NCI-H460 (cell line): Measurements from ENCODE around the gene RBMS3. TPM values are rescaled to one million over a fixed set of nuclear protein-coding genes. Genes with fewer than 3 reads are reported as not detected.

Experiments
- DNase-seq: peaks from one replicate; pipeline ENCODE4 v3.0.0-alpha.2; 2016; ENCODE audit warnings: low read depth; ENCODE audit errors: extremely low read depth
- total RNA-seq: library from RNA; depleted of rRNA; stranded (reverse); fragments of >200 nt; shearing (Covaris generic); gene quantifications from 2 replicates; pipeline ENCODE4 v1.2.3, GENCODE V29; 2014

RBMS3 gene
- total RNA-seq, 1 experiment from 2014 or later: 25.8 TPM

DNA sequence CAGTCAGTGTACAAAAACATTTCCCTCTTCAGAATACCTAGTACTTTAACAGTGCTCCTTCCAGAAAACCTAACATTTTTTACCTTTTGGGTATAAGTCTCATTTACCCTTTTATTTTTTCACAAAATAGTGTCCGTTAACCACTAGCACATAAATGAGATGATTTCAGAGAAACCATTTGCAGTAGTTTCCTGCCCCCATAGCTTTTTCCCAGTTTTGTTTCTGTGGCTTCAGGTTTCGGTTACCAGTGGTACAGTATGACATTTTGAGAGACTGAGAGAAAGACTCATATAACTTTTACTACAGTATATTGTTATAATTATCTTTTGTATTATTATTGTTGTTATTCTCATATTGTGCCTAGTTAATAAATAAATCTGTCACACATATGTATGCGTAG lies 6.2 kb upstream of the RBMS3 start:
- no peak for DNase-seq

DNA sequence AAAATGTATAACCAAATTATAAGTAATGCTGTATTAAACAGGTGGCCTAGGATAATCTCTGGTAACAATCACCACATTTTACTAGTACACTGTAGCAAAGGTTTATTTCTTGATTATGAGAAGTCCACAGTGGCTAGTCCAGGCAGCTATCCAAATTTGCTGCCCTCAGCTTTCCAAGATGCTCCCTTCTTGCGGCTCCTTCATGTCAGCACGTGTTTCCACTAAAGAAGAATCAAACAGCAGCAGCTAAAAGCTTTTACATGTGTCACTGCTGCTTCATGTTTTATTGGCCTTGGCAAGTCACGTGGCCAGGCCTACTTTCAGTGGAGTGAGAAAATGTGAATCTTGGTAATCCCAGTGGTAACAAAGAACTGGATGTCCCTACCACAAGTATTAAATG lies 5.6 kb upstream of the RBMS3 start:
- DNase-seq: no peak

DNA sequence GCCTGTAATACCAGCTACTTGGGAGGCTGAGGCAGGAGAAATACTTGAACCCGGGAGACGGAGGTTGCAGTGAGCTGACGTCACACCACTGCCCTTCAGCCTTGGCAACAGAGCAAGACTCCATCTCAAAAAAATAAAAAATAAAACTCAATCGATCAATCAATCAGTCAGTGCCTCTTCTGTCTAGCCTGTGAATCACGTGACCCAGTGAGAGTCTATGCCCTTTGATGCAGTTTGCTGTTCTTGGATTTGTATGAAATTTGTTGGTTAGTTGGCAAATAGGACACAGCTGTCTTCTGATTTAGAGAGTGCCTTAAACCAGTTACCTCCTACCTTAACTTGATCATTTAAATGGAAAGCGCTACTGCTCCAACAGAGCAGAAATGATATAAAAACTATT lies 3.6 kb upstream of the RBMS3 start:
- no peak for DNase-seq

DNA sequence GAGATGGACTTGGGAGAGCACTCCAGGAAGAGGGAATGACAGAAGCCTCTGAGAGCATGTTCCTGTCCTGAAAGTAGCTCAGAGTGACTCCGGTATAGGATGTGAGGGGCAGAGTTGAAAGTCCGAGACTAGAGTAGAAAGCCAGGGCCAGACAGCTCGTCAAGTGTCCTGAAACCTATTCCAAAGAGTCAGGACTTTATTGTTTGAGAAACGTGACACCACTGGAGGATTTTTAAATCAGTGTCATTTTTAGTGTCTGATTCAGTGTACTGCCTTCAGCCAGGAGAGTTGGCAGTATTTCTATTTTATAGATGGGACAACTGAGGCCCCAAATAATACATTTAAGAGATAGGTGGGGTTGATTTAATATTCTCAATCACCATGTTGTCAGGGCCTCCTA lies 1.6 kb upstream of the RBMS3 start:
- no peak for DNase-seq

- DNase-seq: no peak
Measured at GRCh38 chr3:29279806-29280205, 1.1 kb upstream of the RBMS3 start.

- DNase-seq: no peak
Measured at GRCh38 chr3:29281094-29281343, 148 bp downstream of the RBMS3 start.

- no peak for DNase-seq
Measured at GRCh38 chr3:29281344-29282241, 722 bp downstream of the RBMS3 start.

GRCh38 chr3:29282427-29283230 lies 1.8 kb downstream of the RBMS3 start:
- no peak for DNase-seq

GRCh38 chr3:29283231-29284119 lies 2.6 kb downstream of the RBMS3 start:
- no peak for DNase-seq

DNA sequence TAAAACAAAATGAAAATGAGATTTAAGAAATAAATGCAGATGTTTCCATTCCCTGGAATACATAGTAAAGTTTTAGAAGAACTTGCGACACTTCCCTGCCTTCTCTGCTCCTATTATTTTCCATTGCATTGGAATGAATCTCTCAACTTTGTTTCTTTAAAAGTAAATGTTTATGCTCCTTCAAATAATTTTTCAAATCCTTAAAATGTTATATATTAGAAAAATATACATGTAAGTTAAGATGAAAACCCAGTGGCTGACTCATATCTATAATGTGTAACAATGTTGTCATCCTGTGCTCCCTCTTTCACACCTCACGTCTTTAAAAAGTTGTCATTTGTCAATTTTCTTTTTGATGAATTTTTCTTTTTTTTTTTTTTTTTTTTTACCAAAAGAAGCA lies 3.6 kb downstream of the RBMS3 start:
- no peak for DNase-seq

- no peak for DNase-seq
Measured at GRCh38 chr3:29285471-29286071, 4.7 kb downstream of the RBMS3 start.

DNA sequence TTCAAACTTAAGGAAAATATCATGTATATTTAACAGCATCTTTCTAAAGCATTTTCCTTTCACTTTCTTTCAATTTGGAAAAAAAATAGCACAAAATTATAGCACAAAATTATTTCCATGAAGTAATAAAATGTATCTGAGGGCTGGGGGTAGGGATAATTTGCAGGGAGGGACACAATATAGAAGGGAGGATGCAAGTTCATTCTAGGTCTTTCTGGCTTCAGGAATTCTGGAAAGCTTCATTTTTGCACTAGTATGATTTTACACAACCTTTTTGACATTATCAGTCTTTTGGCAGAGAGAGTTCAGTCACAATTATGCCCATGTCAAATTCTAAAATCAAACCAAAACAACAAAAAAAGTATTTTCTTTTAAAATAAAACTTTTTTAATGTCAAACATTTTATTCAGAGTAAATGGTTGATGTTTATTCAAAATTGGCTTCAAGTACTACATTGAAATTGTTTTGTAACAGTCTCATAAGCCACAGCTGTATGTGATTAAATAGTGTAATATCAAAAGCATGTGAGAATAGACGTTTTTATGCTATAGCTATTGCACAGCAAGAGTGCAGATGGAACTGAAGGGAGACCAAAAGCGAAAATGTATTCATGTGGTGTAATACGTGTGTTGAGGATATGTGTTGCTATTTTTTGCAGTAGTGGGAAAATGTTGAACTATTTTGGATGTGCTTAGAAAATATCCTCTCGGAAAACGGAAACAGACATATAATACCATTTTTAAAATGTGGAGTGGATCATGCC lies 5.8 kb downstream of the RBMS3 start:
- DNase-seq: no peak

DNA sequence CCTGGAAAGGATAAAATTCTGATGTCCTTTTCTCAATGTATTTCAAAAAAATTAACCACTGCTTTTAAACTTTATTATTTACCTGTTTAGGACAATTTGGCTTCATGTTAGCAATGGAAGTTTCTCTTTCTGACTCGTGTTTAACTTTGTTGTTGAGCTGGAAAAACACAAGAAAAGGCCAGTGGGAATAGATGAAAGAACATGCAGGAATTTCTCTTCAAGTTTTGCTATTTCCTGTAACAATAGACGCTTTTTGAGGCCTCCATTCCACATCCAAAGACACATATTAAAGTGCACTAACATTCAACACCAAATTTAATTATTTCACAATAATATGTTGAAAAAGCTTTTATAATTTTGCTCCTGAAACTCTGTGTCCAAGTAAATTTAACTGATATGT lies 9.7 kb downstream of the RBMS3 start:
- no peak for DNase-seq

GRCh38 chr3:29291260-29291981 lies 10.6 kb downstream of the RBMS3 start:
- DNase-seq: no peak

DNA sequence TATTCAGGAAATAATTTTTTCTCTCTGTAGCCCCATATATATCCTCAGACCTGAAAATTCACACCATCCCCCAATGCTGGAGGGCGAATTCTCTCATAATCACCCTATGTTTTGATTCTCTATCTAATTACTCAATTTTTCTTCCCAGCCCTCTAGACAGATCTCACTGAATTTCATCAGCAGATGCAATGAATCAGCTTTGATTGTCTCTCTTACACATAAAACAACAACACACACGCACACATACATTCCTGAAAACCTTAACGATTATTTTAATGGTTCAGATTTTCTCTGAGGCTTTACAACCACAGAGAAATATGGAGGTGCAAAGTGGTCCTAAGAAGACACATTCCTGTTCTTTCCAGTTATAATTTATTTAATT lies 11.1 kb downstream of the RBMS3 start:
- DNase-seq: no peak

DNA sequence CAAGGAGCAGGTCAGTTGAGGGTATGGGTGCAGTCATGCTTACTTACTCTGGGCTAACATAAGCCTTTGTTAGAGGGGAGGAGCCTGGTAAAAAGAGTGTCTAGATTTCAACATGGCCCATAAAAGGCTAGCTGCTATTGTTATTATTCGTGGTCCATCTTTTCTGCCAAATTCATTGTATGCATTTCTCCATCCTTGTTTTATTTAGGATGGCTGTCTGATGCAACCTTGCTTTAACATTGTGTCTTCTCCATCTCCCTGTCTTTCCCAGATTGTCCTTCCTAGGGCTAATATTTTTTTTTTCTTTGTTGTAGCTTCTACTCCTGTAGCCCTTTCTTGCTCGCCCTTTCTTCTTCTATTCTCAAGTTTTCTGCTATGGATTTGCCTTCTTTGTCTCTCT lies 12.6 kb downstream of the RBMS3 start:
- no peak for DNase-seq

- no peak for DNase-seq
Measured at GRCh38 chr3:29297998-29298397, 17.1 kb downstream of the RBMS3 start.

DNA sequence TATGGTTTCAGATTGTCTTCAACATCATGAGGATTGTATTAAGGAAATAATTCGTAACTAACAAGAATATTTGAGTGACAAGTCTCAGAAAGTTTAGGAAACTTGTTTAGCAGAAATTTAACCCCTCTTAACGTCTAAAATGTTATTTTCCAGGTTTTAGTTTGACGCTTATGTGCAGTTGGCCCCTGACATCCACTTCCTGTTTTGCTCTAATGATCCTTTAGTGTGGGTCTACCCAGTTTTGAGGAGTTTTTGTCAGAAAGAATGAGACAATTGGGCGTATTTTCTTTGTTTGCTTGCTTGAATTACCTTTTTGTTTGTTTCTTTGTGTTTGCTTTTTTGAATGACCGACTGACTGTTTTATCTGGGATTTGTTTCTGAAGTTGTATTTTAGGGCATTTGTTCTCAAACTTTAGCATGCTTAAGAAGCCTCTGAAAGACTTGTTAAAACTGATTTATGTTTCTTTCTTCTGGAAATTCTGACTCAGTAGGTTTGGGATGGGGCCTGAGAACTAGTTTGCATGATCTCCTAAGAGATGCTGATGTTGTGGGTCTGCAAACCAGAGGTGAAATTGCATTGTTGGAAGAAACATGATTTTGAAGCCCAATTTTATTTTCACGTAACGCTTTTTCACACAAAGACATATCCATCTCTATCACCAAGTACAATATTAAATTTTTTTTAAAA lies 20.6 kb downstream of the RBMS3 start:
- DNase-seq: no peak

DNA sequence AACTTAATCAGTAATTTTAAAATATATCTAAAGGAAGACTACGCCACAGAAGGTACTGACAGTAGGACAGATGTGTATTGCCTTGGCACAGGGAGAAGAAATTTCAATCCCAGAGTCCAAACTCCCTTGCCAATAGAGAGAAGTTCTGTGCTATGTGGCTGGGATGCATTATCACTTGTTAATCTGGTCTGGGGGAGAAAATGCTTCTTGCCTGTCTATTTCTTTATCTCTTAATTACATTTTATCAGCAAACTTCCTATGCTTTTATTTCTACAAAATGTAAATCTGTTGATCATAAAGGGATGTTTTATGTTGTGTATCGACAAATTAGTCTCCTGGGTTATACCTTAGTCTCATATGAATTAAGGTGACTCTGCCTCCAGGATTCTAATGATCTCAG lies 21.7 kb downstream of the RBMS3 start:
- DNase-seq: no peak
